HG03175 (cell line): Measurements from ENCODE around the gene PRPF40A.
"Not testable (repeated sequence)": the region's sequence is repeated elsewhere in the genome, so short reads cannot be mapped to it uniquely, and the experiment has no call there.

Experiments used
- ATAC-seq: cut with Tn5 transposase; IDR thresholded peaks from one replicate; pipeline ENCODE4 v1.9.1; 2021; ENCODE audit warnings: mild to moderate bottlenecking, moderate library complexity; ENCODE audit not compliant: unreplicated experiment

PRPF40A gene

DNA sequence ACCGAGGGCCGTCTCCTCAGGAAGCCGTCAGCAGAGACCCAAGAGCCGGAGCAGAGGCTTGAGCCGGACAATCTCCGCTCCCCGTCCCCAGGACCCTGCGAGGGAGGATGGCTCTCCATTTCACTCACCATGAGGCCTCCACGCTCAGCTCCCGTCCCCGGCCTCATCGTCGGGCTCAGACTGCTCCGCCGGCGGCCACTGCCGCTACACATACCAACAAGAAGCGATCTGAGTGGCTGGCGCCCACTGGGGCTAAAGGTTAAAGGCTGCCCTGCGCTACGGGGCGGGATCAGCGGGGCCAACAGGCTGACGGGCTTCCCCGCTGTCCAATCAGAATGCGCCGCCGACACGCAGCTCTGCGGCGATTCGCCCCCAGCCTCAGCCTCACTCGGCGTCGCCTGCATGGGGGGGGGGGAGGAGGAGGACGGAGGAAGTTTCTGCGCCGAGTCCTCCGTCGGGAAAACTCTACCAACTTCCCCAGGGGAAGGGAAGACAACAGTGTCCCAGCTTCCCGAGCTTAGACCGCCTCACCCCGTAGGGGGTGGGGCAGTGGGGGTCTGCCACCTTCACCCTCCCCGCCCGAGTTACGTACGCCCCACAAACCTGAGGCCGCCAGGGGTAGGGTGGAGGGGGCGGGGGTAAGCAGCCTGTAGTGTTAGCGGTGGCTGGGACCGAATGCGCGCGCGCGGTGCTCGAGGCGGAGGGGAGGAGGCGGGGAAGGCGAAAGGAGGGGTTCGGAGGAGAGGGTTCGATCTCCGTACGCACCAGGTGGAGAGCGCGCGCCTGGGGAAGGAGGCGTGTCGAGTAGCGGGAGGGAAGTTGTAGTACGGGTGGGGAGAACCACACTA is at the start of gene PRPF40A:
PRPF40A (minus strand) TSS at position 234 of the 848 bp plus-strand sequence; CDS start at position 212, 22 bp downstream.
- peak; percentile 68 for ATAC-seq

DNA sequence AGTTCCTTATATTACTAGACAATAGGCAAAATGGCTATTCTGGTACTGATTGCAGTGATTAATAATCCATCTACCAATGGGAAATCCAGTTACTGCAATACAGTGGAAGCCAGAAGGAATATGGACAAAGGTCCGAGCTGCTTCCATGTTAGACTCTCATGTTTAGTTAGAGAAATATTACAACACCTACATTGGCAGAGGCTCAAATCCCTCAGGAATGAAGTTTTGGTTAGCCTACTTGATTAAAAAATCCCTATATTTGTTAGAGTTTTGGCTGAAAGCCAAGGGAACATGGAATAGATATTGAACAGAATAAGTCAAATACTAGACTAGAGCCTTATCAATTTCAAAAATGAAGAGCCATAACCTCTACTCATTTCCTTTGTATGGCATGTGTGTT is 49.7 kb upstream of the PRPF40A start:
- ATAC-seq: no peak

- ATAC-seq: no peak
These were observed 46.4 kb upstream of the PRPF40A start for GRCh38 chr2:152763651-152764050.

DNA sequence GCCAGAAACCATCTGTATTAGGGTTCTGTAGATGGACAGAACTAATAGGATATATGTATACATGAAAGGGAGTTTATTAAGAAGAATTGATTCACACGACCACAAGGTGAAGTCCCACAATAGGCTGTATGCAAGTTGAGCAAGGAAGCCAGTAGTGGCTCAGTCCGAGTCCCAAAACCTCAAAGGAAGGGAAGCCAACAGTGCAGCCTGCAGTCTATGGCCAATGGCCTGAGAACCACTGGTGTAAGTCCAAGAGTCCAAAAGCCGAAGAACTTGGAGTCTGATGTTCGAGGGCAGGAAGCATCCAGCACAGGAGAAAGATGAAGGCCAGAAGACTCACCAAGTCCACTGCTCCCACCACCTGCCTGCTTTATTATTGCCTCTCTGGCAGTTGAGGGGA is 45.9 kb upstream of the PRPF40A start:
- ATAC-seq: not testable (repeated sequence)

- no peak for ATAC-seq
These were observed 44.9 kb upstream of the PRPF40A start for GRCh38 chr2:152762202-152762601.

DNA sequence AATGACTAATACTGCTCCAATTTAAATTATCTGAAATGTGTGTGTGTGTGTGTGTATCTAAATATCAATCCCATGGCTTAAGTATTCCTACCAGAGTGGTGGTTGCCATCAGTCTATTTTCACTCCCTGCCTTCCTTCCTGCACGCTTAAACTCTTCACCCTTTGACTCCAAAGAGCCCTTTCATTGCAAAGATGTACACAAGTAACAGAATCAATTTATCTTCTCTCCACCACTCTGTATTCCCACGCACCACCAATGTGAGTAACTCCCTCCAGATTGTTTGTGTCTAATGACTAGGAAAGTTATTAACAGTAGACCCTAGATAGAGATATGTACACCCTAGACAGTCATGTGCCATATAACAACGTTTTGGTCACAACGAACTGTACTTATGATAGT is 44.0 kb upstream of the PRPF40A start:
- ATAC-seq: no peak

GRCh38 chr2:152759290-152760072 is 42.2 kb upstream of the PRPF40A start:
- ATAC-seq: no peak

- no peak for ATAC-seq
These were observed 37.8 kb upstream of the PRPF40A start for GRCh38 chr2:152755029-152755428.

DNA sequence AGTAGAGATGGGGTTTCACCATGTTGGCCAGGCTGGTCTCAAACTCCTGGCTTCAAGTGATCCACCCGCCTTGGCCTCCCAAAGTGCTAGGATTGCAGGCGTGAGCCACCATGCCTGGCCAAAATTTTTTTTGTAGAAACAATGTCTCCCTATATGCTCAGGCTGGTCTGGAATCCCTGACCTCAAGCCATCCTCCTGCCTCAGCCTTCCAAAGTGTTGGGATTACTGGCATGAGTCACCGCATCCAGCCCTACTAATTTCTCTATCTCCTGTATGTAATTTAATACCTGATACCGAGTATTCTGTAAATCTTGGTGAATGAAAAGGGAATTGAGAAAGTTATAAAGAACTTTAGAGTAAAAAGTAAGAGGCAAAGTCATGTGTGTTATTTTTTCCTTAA is 30.5 kb upstream of the PRPF40A start:
- not testable (repeated sequence) for ATAC-seq

- peak; percentile 74 for ATAC-seq
These were observed 25.7 kb upstream of the PRPF40A start for GRCh38 chr2:152743002-152743401.

- peak; percentile 87 for ATAC-seq
These were observed 23.6 kb upstream of the PRPF40A start for GRCh38 chr2:152740743-152741328.

- ATAC-seq: not testable (repeated sequence)
These were observed 22.4 kb upstream of the PRPF40A start for GRCh38 chr2:152739705-152740104.

GRCh38 chr2:152738438-152738837 is 21.2 kb upstream of the PRPF40A start:
- no peak for ATAC-seq

GRCh38 chr2:152737509-152737908 is 20.2 kb upstream of the PRPF40A start:
- ATAC-seq: not testable (repeated sequence)

DNA sequence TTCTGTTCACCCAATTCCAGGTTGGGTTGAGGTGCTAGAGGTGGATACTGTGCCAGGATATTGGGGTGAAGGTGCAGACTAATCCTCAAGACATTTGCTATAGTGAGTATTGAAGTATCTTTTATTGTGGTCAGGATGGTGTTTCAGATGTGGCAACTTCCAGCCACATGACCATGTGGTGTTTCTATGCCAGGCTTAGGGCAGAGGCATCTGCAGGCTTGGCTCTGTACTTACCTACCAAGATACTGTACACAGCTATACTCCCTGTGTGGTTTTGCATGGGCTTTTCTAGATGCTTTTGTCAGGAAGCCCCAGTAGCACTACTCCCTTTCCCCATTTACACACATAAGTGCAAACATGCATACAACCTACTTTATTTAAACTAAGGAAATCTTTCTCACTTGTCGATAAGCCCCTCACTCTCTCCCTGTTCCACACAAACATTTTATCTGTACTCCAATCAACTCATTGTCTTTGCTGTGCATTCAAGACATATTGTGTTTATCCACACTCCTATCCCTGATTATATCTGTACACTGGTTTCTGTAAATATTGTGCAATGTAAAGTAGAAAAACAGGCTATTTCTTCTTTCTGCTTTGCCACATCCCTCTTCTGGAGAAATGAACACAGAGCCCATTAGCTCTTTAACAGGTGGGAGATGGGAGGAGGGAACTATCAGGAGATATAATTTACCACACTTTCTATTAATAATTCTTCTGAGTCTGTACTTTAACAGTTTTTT is 13.5 kb upstream of the PRPF40A start:
- ATAC-seq: peak; percentile 93

GRCh38 chr2:152729844-152730243 is 12.6 kb upstream of the PRPF40A start:
- ATAC-seq: no peak

- no peak for ATAC-seq
These were observed 6.7 kb upstream of the PRPF40A start for GRCh38 chr2:152723918-152724317.

- ATAC-seq: not testable (repeated sequence)
These were observed 5.4 kb upstream of the PRPF40A start for GRCh38 chr2:152722639-152723038.

DNA sequence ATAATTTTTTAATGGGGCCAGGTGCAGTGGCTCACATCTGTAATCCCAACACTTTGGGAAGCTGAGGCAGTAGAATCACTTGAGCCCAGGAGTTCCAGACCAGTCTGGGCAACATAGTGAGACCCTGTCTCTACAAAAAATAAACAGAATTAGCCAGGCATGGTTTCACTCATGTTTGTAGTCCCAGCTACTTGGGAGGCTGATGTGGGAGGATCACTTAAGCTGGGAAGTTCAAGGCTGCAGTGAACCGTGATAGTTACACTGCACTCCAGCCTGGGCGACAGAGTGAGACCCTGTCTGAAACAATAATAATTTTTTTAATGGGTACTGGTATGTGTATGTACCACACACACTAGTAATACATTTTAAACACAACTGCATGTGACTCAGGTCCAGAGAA is 3.5 kb upstream of the PRPF40A start:
- ATAC-seq: no peak

DNA sequence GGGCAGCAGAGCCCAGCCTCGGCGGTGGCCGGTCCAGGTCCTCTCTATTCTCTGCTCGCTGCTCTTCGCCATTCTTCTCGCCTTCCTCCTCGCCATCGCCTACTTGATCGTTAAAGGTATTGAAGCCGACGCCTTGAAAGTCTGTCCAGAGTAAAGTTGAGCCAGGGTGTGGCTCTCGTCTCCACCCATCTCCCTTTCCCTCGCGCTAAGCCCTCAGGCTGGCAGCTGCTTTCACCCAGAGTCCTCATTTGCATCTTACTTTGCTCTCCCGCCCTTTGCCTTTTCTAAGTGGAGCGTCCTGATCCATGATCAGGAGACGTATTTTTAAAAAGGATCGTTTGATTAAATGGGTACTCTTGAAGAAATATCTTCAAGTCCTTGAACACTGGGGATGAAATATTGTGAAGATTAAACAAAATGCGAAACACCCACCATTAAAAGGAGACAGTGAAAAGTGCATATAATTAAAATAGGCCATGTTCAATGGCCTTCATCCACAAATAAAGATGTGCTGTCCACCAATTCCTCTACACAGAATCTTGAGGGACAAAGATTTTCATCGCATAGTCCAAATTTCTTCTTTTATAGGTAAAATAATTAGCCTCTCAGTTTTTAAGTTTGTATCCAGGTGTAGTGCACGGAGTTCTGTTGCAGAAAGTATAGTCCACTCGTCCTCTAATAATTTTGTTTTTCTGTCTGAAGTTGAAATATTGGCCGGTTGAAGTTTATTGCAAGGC is 1.8 kb upstream of the PRPF40A start:
- ATAC-seq: peak; percentile 26
